ENCODE data around the gene PHF23.

DNA sequence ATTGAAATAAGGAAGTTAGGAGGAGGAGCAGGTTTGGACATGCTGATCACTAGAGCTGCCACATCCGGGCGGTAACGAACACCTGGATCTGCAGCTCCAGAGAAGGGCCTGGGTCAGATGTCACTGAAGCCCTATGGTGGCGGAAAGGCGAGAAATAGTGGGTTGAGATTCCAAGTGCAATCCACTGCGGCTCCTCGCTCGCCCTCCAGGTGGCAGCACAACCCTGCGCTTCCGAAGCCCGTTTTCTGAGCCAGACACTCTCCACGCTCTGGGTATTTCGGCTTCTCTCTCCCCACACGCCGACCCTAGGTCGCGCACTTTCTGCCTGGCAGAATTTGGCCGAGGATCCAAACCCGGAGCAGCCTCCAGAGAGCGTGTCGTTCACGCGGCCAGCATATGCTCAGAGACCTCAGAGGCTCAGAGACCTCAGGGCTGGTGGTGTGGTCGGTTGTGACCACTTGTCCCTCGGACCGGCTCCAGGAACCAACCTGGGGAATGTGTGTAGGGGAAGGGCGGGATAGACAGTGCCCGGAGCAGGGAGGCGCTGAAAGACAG lies 41.3 kb upstream of the PHF23 start:
- TF ChIP-seq CREM (CRISPR knock-in tag; IDR thresholded peaks at IDR 0.05) (no peak), NFYB (CRISPR knock-in tag; conservative IDR thresholded peaks at IDR 0.05; ENCODE audit: low read depth) (no peak), E2F1 (CRISPR knock-in tag; IDR thresholded peaks at IDR 0.05) (no peak)
- TF ChIP-seq, protein P1, sequence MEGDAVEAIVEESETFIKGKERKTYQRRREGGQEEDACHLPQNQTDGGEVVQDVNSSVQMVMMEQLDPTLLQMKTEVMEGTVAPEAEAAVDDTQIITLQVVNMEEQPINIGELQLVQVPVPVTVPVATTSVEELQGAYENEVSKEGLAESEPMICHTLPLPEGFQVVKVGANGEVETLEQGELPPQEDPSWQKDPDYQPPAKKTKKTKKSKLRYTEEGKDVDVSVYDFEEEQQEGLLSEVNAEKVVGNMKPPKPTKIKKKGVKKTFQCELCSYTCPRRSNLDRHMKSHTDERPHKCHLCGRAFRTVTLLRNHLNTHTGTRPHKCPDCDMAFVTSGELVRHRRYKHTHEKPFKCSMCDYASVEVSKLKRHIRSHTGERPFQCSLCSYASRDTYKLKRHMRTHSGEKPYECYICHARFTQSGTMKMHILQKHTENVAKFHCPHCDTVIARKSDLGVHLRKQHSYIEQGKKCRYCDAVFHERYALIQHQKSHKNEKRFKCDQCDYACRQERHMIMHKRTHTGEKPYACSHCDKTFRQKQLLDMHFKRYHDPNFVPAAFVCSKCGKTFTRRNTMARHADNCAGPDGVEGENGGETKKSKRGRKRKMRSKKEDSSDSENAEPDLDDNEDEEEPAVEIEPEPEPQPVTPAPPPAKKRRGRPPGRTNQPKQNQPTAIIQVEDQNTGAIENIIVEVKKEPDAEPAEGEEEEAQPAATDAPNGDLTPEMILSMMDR (IDR thresholded peaks at IDR 0.05): peak; percentile 77
